B cell (primary cell): ENCODE measurements around the gene PCIF1. TPM values are rescaled to one million over a fixed set of nuclear protein-coding genes. Genes with fewer than 3 reads are reported as not detected.

Source experiments
- ATAC-seq: fragments of 200-7000 bp; cut with Tn5 transposase; one replicate; pipeline ENCODE4 v1.10.0; 2021; ENCODE audit warnings: low read depth, mild to moderate bottlenecking, moderate number of reproducible peaks, moderate library complexity
- CTCF ChIA-PET: fragments of 350-600 bp; sonication (Branson Sonifier 250); formaldehyde crosslinking; loops from one replicate; lab custom pipeline; 2021; ENCODE audit warnings: antibody characterized with exemption, inconsistent platforms; lab: Charles Lee
- POLR2A ChIA-PET: fragments of 350-600 bp; sonication (Branson Sonifier 250); formaldehyde crosslinking; loops from one replicate; lab custom pipeline; 2021; ENCODE audit warnings: antibody characterized with exemption; lab: Charles Lee
- DNase-seq: peaks from one replicate; pipeline ENCODE4 v3.0.0; 2013
- H2AFZ ChIP-seq: 2 replicates; pipeline ENCODE4 v1.6.1; 2012; ENCODE audit warnings: mild to moderate bottlenecking, low read depth, low read length; ENCODE audit not compliant: insufficient read depth, poor library complexity, severe bottlenecking
- H3K27ac ChIP-seq, 2 donors: 1 replicate in 1 of 2; 2 replicates in 1 of 2; pipeline ENCODE4 v1.5.1; 2012 to 2013; ENCODE audit warnings: low read length in 2 of 2, mild to moderate bottlenecking in 2 of 2, moderate library complexity in 1 of 2
- H3K27me3 ChIP-seq, 4 experiments: fragments of 200-600 bp in 1 of 4; sonication (generic) in 1 of 4; replicated peaks in 1 of 4; 1 replicate in 2 of 4; 2 replicates in 2 of 4; pipeline versions ENCODE4 v1.6.1 to v1.7.0; 2013 to 2016; ENCODE audit warnings: low read length in 3 of 4, mild to moderate bottlenecking in 2 of 4, mixed read lengths in 1 of 4, moderate library complexity in 1 of 4; ENCODE audit not compliant: insufficient read depth in 4 of 4, control insufficient read depth in 3 of 4; ENCODE audit errors: control extremely low read depth in 1 of 4
- H3K36me3 ChIP-seq, 2 experiments: replicated peaks in 1 of 2; 1 replicate in 1 of 2; 2 replicates in 1 of 2; pipeline versions ENCODE4 v1.6.1 to v1.7.1; 2013; ENCODE audit warnings: low read length in 1 of 2; ENCODE audit not compliant: insufficient read depth in 2 of 2, control insufficient read depth in 1 of 2; ENCODE audit errors: control extremely low read depth in 1 of 2, extremely low read depth in 1 of 2
- H3K4me1 ChIP-seq, 2 donors: fragments of 200-600 bp in 1 of 2; sonication (generic) in 1 of 2; 1 replicate in 1 of 2; 2 replicates in 1 of 2; pipeline versions ENCODE4 v1.5.1 to v1.6.1; 2013 to 2017; ENCODE audit warnings: low read length in 2 of 2; ENCODE audit not compliant: control insufficient read depth in 2 of 2, insufficient read depth in 2 of 2
- H3K4me2 ChIP-seq: replicated peaks from 2 replicates; pipeline ENCODE3; 2012; ENCODE audit warnings: mild to moderate bottlenecking, low read depth, low read length; ENCODE audit not compliant: poor library complexity, severe bottlenecking
- H3K4me3 ChIP-seq, 5 experiments: fragments of 200-600 bp in 1 of 5; sonication (generic) in 1 of 5; 1 replicate in 3 of 5; 2 replicates in 2 of 5; pipeline versions ENCODE4 v1.5.1 to v1.7.0; 2011 to 2016; ENCODE audit warnings: low read length in 4 of 5, mild to moderate bottlenecking in 4 of 5, low read depth in 2 of 5, control low read depth in 1 of 5, moderate library complexity in 1 of 5; ENCODE audit not compliant: insufficient read depth in 1 of 5; ENCODE audit errors: control extremely low read depth in 1 of 5, extremely low read depth in 1 of 5
- H3K79me2 ChIP-seq: fragments of 200-600 bp; sonication (generic); one replicate; pipeline ENCODE4 v1.6.0; 2016; ENCODE audit warnings: low read length; ENCODE audit not compliant: control insufficient read depth, insufficient read depth
- H3K9ac ChIP-seq: fragments of 200-600 bp; sonication (generic); 2 replicates; pipeline ENCODE4 v1.6.1; 2017; ENCODE audit warnings: mild to moderate bottlenecking, low read length, moderate library complexity
- H3K9me3 ChIP-seq, 3 donors: one replicate each; pipeline versions ENCODE4 v1.6.1 to v1.7.1; 2013; ENCODE audit warnings: low read length in 2 of 3; ENCODE audit not compliant: control insufficient read depth in 2 of 3, insufficient read depth in 1 of 3; ENCODE audit errors: control extremely low read depth in 1 of 3
- H4K20me1 ChIP-seq: 2 replicates; pipeline ENCODE4 v1.6.0; 2012; ENCODE audit warnings: mild to moderate bottlenecking, low read length; ENCODE audit not compliant: insufficient read depth, control insufficient read depth, poor library complexity, severe bottlenecking
- H3K27ac Mint-ChIP-seq: one replicate; pipeline ENCODE4 v1.8.0; 2021; ENCODE audit warnings: mixed read lengths
- H3K27me3 Mint-ChIP-seq: one replicate; pipeline ENCODE4 v1.8.0; 2021; ENCODE audit warnings: mixed read lengths
- H3K4me1 Mint-ChIP-seq: one replicate; pipeline ENCODE4 v1.8.0; 2021; ENCODE audit warnings: mixed read lengths
- H3K4me3 Mint-ChIP-seq: one replicate; pipeline ENCODE4 v1.8.0; 2021; ENCODE audit warnings: mixed read lengths
- H3K9me3 Mint-ChIP-seq: one replicate; pipeline ENCODE4 v1.8.0; 2022; ENCODE audit warnings: mixed read lengths; ENCODE audit not compliant: insufficient read depth
- EZH2 ChIP-seq: IDR thresholded peaks from 2 replicates; pipeline ENCODE4 v1.6.1; 2012; ENCODE audit warnings: borderline replicate concordance, low read depth, mild to moderate bottlenecking, moderate library complexity, low read length; ENCODE audit not compliant: insufficient read depth, poor library complexity, severe bottlenecking
- WGBS: methylation state at CpG from one replicate; pipeline ENCODE4 v1.1.5; 2013; ENCODE audit warnings: missing lambda C conversion rate; ENCODE audit not compliant: insufficient coverage; 5-methylcytosine and 5-hydroxymethylcytosine counted together
- intact Hi-C: fragments of 100-400 bp; cut with micrococcal nuclease; formaldehyde crosslinking; loops from one replicate; pipeline ENCODE4 v1.10.0; 2022
- polyA plus RNA-seq: library from polyadenylated mRNA; depleted of rRNA; stranded (reverse); fragments of >200 nt; gene quantifications from 2 replicates; pipeline ENCODE4 v1.2.3, GENCODE V29; 2012
- total RNA-seq, 2 donors: library from RNA; stranded (reverse); fragments of 120-200 nt in 1 of 2; gene quantifications; 1 replicate in 1 of 2; 2 replicates in 1 of 2; pipeline versions ENCODE4 v1.2.3 to v1.2.4, GENCODE V29; 2013 to 2022
- TF ChIP-seq, protein P1 (sequence below): fragments of 200-600 bp; IDR thresholded peaks from one replicate; pipeline ENCODE4 v1.8.0; 2022; ENCODE audit warnings: antibody characterized with exemption, mild to moderate bottlenecking

PCIF1 gene
- total and polyA plus RNA-seq, 2 donors (not counting 1 experiment from before 2014, with no cell fraction given), result 74.2 to 79.2 TPM

- Histone ChIP-seq H4K20me1 (peaks cover 27% of the 10 kb centered on the region), H3K36me3 (peaks cover 0 to 36% of the 10 kb centered on the region in 2 experiments), H3K4me1 (peaks cover 23 to 27% of the 10 kb centered on the region in 2 donors), H3K27ac (peak overlapping the region; percentile 99 to 100), H3K4me3 (peak overlapping the region in 4 of 5 experiments; percentile 89 to 99 (median 93)), H3K9ac (peak overlapping the region; percentile 100), H3K27me3 (no peaks in the 10 kb centered on the region), H3K4me2 (peak overlapping the region; percentile 82), H3K79me2 (peaks cover 39% of the 10 kb centered on the region), H2AFZ (peak overlapping the region; percentile 98), H3K9me3 (no peaks in the 10 kb centered on the region)
- H3K27ac Mint-ChIP-seq, result peak overlapping the region; percentile 100
- H3K9me3 Mint-ChIP-seq, result no peaks in the 10 kb centered on the region
- ATAC-seq, result no peak
- ChIA-PET CTCF (interaction anchor here (0.9 to 6.4 kb wide), 28 partner anchors 9 to 468 kb away, joined by 3 to 59 read pairs (median 5); partner anchors contain the start of genes CTSA, NEURL2, PCIF1 and ZSWIM1), POLR2A (interaction anchor here (0.5 to 4.7 kb wide), 11 partner anchors 21 to 1390 kb away, joined by 3 to 62 read pairs (median 5); partner anchors contain the start of genes CTSA, NEURL2 and PCIF1)
- peak overlapping the region; percentile 93 for H3K4me3 Mint-ChIP-seq
- 22% methylated on average over 30 of the region's 34 CpGs for WGBS
- no peak for TF ChIP-seq EZH2
- TF ChIP-seq, protein P1, sequence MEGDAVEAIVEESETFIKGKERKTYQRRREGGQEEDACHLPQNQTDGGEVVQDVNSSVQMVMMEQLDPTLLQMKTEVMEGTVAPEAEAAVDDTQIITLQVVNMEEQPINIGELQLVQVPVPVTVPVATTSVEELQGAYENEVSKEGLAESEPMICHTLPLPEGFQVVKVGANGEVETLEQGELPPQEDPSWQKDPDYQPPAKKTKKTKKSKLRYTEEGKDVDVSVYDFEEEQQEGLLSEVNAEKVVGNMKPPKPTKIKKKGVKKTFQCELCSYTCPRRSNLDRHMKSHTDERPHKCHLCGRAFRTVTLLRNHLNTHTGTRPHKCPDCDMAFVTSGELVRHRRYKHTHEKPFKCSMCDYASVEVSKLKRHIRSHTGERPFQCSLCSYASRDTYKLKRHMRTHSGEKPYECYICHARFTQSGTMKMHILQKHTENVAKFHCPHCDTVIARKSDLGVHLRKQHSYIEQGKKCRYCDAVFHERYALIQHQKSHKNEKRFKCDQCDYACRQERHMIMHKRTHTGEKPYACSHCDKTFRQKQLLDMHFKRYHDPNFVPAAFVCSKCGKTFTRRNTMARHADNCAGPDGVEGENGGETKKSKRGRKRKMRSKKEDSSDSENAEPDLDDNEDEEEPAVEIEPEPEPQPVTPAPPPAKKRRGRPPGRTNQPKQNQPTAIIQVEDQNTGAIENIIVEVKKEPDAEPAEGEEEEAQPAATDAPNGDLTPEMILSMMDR, result no peak
- intact Hi-C loops, result loop anchor here (1.0 to 5.0 kb wide), 5 partner anchors 42 to 609 kb away; partner anchors contain the start of genes ACOT8, DNTTIP1, SYS1 and WFDC3
- peaks cover 25% of the 10 kb centered on the region for H3K4me1 Mint-ChIP-seq
- DNase-seq, result peak; percentile 24
- H3K27me3 Mint-ChIP-seq, result no peaks in the 10 kb centered on the region
Measured at GRCh38 chr20:45970646-45971424, 36.4 kb downstream of the PCIF1 start.
